Caco-2 (cell line): ENCODE measurements around the gene MBOAT2. TPM values are rescaled to one million over a fixed set of nuclear protein-coding genes. Genes with fewer than 3 reads are reported as not detected.
A peak's percentile ranks its signal among the peaks of the same experiment; 100 is the strongest.

Experiments used
- BruUV-seq: library from RNA; stranded (reverse); fragments of 400-500 nt; replicated peaks from 2 replicates; lab custom pipeline; 2021; lab: Mats Ljungman, UMichigan
- CTCF ChIA-PET: fragments of 300-600 bp; sonication (Branson Sonifier 250); formaldehyde crosslinking; loops from one replicate; lab custom pipeline; 2022; ENCODE audit warnings: antibody characterized with exemption; lab: Charles Lee
- POLR2A ChIA-PET: fragments of 300-600 bp; sonication (Branson Sonifier 250); formaldehyde crosslinking; loops from one replicate; lab custom pipeline; 2022; ENCODE audit warnings: antibody characterized with exemption; lab: Charles Lee
- DNase-seq, 2 experiments: peaks; one replicate each; pipeline versions ENCODE4 v3.0.0 to v3.0.0-alpha.2; 2020 to 2022
- H3K27me3 ChIP-seq: replicated peaks from 2 replicates; pipeline ENCODE4 v1.6.0; 2011; ENCODE audit warnings: low read length; ENCODE audit not compliant: control insufficient read depth, insufficient read depth
- H3K36me3 ChIP-seq: 2 replicates; pipeline ENCODE4 v1.5.1; 2011; ENCODE audit warnings: low read length; ENCODE audit not compliant: control insufficient read depth, insufficient read depth
- H3K4me1 ChIP-seq: fragments of 250-450 bp; sonication (Bioruptor Pico); 2 replicates; pipeline ENCODE4 v1.5.1; 2020; ENCODE audit warnings: mild to moderate bottlenecking
- H3K4me3 ChIP-seq: 2 replicates; pipeline ENCODE4 v1.5.1; 2011; ENCODE audit warnings: low read depth, mild to moderate bottlenecking, control low read depth, low read length
- H3K9me3 ChIP-seq: fragments of 250-450 bp; sonication (Bioruptor Pico); 2 replicates; pipeline ENCODE4 v1.5.1; 2020; ENCODE audit warnings: mild to moderate bottlenecking, moderate library complexity
- H3K27ac Mint-ChIP-seq: one replicate; pipeline ENCODE4 v1.8.0; 2022; ENCODE audit warnings: mixed read lengths; ENCODE audit not compliant: unreplicated experiment
- H3K27me3 Mint-ChIP-seq: one replicate; pipeline ENCODE4 v1.8.0; 2022; ENCODE audit warnings: mixed read lengths; ENCODE audit not compliant: insufficient read depth, unreplicated experiment
- H3K36me3 Mint-ChIP-seq: one replicate; pipeline ENCODE4 v1.8.0; 2022; ENCODE audit warnings: mild to moderate bottlenecking, mixed read lengths; ENCODE audit not compliant: insufficient read depth, unreplicated experiment
- H3K4me1 Mint-ChIP-seq: one replicate; pipeline ENCODE4 v1.8.0; 2022; ENCODE audit warnings: low read depth, mixed read lengths; ENCODE audit not compliant: unreplicated experiment
- H3K4me3 Mint-ChIP-seq: one replicate; pipeline ENCODE4 v1.8.0; 2022; ENCODE audit warnings: mild to moderate bottlenecking, moderate library complexity, mixed read lengths; ENCODE audit not compliant: unreplicated experiment
- H3K9me3 Mint-ChIP-seq: one replicate; pipeline ENCODE4 v1.8.0; 2022; ENCODE audit warnings: mixed read lengths; ENCODE audit not compliant: unreplicated experiment
- CTCF ChIP-seq, 2 experiments: fragments of 200-600 bp in 1 of 2; IDR thresholded peaks; 1 replicate in 1 of 2; 2 replicates in 1 of 2; pipeline versions ENCODE4 v1.5.1 to v1.8.0; 2011 to 2022; ENCODE audit warnings: antibody characterized with exemption in 1 of 2, control low read depth in 1 of 2, inconsistent platforms in 1 of 2, low read depth in 1 of 2, low read length in 1 of 2, mild to moderate bottlenecking in 1 of 2, moderate library complexity in 1 of 2; ENCODE audit not compliant: insufficient read depth in 1 of 2, severe bottlenecking in 1 of 2, unreplicated experiment in 1 of 2
- intact Hi-C: fragments of 100-400 bp; cut with micrococcal nuclease; formaldehyde crosslinking; loops from one replicate; pipeline ENCODE4 v1.10.0; 2022; ENCODE audit not compliant: unreplicated experiment
- total RNA-seq: library from RNA; stranded (reverse); gene quantifications from 2 replicates; pipeline ENCODE4 v1.2.3, GENCODE V29; 2022

The MBOAT2 gene
- total RNA-seq, 1 experiment from 2014 or later, result 12.6 TPM

DNA sequence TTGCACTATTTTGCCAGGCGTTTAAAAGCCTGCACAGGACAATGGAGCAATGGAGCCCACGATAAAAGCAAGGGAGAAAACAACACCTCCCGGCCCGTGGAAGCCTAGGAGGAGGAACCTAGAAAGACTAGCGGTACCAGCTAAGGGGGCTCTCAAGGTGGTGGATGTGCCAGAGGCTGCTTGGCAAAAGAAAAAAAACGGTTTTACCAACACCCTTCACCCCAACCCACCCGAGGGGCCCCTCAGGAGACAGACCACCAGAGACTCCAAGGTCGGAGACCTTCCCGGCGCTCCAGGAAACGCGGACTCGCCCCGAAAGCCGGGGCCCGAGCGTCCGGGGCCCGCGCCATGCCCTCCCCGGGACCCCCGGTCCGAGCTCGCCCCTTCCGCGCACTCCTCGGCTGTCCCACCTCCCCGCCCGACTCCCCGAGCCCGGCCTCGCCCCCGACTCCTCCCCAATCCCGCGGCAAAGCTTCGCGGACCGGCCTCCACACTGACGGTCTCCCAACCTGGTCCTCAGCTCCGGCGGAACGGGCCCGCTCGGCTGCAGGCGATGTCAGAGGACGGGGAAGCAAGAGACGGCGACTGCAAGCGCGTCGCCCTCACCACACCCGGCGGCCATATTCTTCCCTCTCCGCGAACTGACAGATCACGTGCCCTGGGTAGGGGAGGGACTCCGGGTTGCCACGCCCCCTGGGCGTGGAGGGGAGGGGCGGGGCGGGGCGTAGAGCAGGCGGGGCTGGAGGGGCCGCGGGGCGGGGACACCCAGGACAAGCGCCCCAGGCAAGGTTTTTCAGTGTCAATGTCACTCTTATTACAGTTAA lies 166.3 kb downstream of the MBOAT2 start, which contains the start of gene KIDINS220:
Gene KIDINS220, minus strand, starts transcription at position 643 of the 824 bp plus-strand sequence. CDS start 10,520 bp downstream, outside the sequence.
- Histone ChIP-seq H3K4me3 (peak within 1 kb of the TSS; percentile 99), H3K27me3 (no peaks in the 10 kb centered on the region), H3K36me3 (no peaks in the 10 kb centered on the region), H3K4me1 (peaks cover 11% of the 10 kb centered on the region; the same call in 1 of the 2 replicates), H3K9me3 (no peaks in the 10 kb centered on the region)
- intact Hi-C loops, result no loop called here
- Mint-ChIP-seq H3K4me3 (peak within 1 kb of the TSS; percentile 97), H3K27me3 (no peaks in the 10 kb centered on the region), H3K4me1 (peaks cover 9% of the 10 kb centered on the region), H3K36me3 (peaks cover 8% of the 10 kb centered on the region), H3K27ac (peak within 1 kb of the TSS; percentile 99), H3K9me3 (peaks cover 10% of the 10 kb centered on the region)
- DNase-seq, result peak; percentile 86 to 87
- ChIA-PET CTCF (no interaction called here), POLR2A (no interaction called here)
- no peak for TF ChIP-seq CTCF (IDR thresholded peaks at IDR 0.05; ENCODE audit: insufficient read depth in 1 of 2, low read depth in 1 of 2, low read length in 1 of 2, severe bottlenecking in 1 of 2, unreplicated experiment in 1 of 2)
- TSS peak; percentile 37 for BruUV-seq

GRCh38 chr2:8835279-8835678 lies 168.2 kb downstream of the MBOAT2 start:
- no TSS peak for BruUV-seq
- Mint-ChIP-seq H3K4me1 (peaks cover 7% of the 10 kb centered on the region), H3K9me3 (peaks cover 10% of the 10 kb centered on the region), H3K36me3 (peaks cover 8% of the 10 kb centered on the region), H3K4me3 (peak overlapping the region; percentile 97), H3K27me3 (no peaks in the 10 kb centered on the region), H3K27ac (no peak overlapping the region)
- CTCF ChIA-PET, result no interaction called here
- no peaks in the 10 kb centered on the region for H3K36me3 ChIP-seq
- intact Hi-C loops, result no loop called here
- POLR2A ChIA-PET, result no interaction called here
- DNase-seq, result no peak
- H3K27me3 ChIP-seq, result no peaks in the 10 kb centered on the region
- H3K4me3 ChIP-seq, result no peak overlapping the region
- no peaks in the 10 kb centered on the region for H3K9me3 ChIP-seq
- TF ChIP-seq CTCF (IDR thresholded peaks at IDR 0.05; ENCODE audit: insufficient read depth in 1 of 2, low read depth in 1 of 2, low read length in 1 of 2, severe bottlenecking in 1 of 2, unreplicated experiment in 1 of 2), result no peak
- H3K4me1 ChIP-seq, result peaks cover 3% of the 10 kb centered on the region; the same call in 1 of the 2 replicates

- peaks cover 7% of the 10 kb centered on the region for H3K9me3 Mint-ChIP-seq
- CTCF ChIA-PET, result interaction anchor here (0.6 kb wide), 1 partner anchor 518 kb away, joined by 3 read pairs; no protein-coding TSS in a partner anchor
- no peaks in the 10 kb centered on the region for H3K36me3 ChIP-seq
- H3K4me3 Mint-ChIP-seq, result no peak overlapping the region
- DNase-seq, result no peak
- H3K27ac Mint-ChIP-seq, result no peak overlapping the region
- peaks cover 5% of the 10 kb centered on the region for H3K4me1 Mint-ChIP-seq
- POLR2A ChIA-PET, result no interaction called here
- H3K4me1 ChIP-seq, result peaks cover 3% of the 10 kb centered on the region; the same call in 1 of the 2 replicates
- BruUV-seq, result no TSS peak
- intact Hi-C loops, result no loop called here
- peaks cover 8% of the 10 kb centered on the region for H3K36me3 Mint-ChIP-seq
- H3K27me3 ChIP-seq, result no peaks in the 10 kb centered on the region
- no peak for TF ChIP-seq CTCF (IDR thresholded peaks at IDR 0.05; ENCODE audit: insufficient read depth in 1 of 2, low read depth in 1 of 2, low read length in 1 of 2, severe bottlenecking in 1 of 2, unreplicated experiment in 1 of 2)
- no peaks in the 10 kb centered on the region for H3K27me3 Mint-ChIP-seq
- H3K9me3 ChIP-seq, result no peaks in the 10 kb centered on the region
- no peak overlapping the region for H3K4me3 ChIP-seq
Observed at GRCh38 chr2:8833853-8834252, 169.6 kb downstream of the MBOAT2 start.
